CD14-positive monocyte (primary cell): Measurements from ENCODE around the gene RIPK1. TPM values are rescaled to one million over a fixed set of nuclear protein-coding genes. Genes with fewer than 3 reads are reported as not detected.
"Not testable (repeated sequence)": the region's sequence is repeated elsewhere in the genome, so short reads cannot be mapped to it uniquely, and the experiment has no call there.

ENCODE experiments used
- DNase-seq, 3 donors: peaks; one replicate each; pipeline ENCODE4 v3.0.0-alpha.2; 2011 to 2022
- H2AFZ ChIP-seq: 2 replicates; pipeline ENCODE4 v1.6.0; 2012; ENCODE audit warnings: mild to moderate bottlenecking, low read depth, low read length, inconsistent platforms; ENCODE audit not compliant: insufficient read depth, poor library complexity, severe bottlenecking
- H3K27ac ChIP-seq, 2 donors: 1 replicate in 1 of 2; 2 replicates in 1 of 2; pipeline ENCODE4 v1.5.1; 2012 to 2013; ENCODE audit warnings: low read length in 2 of 2, control low read depth in 1 of 2, inconsistent platforms in 1 of 2, low read depth in 1 of 2, mild to moderate bottlenecking in 1 of 2
- H3K27me3 ChIP-seq, 2 donors: one replicate each; pipeline versions ENCODE4 v1.6.0 to v1.6.1; 2011 to 2013; ENCODE audit warnings: low read length in 2 of 2; ENCODE audit not compliant: control insufficient read depth in 2 of 2, insufficient read depth in 2 of 2
- H3K36me3 ChIP-seq, 2 donors: replicated peaks in 1 of 2; 1 replicate in 1 of 2; 2 replicates in 1 of 2; pipeline versions ENCODE4 v1.5.1 to v1.6.1; 2012 to 2013; ENCODE audit warnings: low read length in 2 of 2, control low read depth in 1 of 2, inconsistent platforms in 1 of 2, mild to moderate bottlenecking in 1 of 2; ENCODE audit not compliant: insufficient read depth in 2 of 2, control insufficient read depth in 1 of 2
- H3K4me1 ChIP-seq, 2 donors: 1 replicate in 1 of 2; 2 replicates in 1 of 2; pipeline versions ENCODE4 v1.5.1 to v1.6.1; 2012 to 2013; ENCODE audit warnings: low read length in 2 of 2, control low read depth in 1 of 2, inconsistent platforms in 1 of 2, mild to moderate bottlenecking in 1 of 2, moderate library complexity in 1 of 2; ENCODE audit not compliant: insufficient read depth in 2 of 2, control insufficient read depth in 1 of 2
- H3K4me2 ChIP-seq: replicated peaks from 2 replicates; pipeline ENCODE3; 2012; ENCODE audit warnings: low read length, moderate library complexity, mild to moderate bottlenecking; ENCODE audit not compliant: poor library complexity, severe bottlenecking; ENCODE audit errors: extremely low read depth
- H3K4me3 ChIP-seq, 3 experiments: fragments of 200-600 bp in 1 of 3; sonication (generic) in 1 of 3; replicated peaks in 1 of 3; 1 replicate in 2 of 3; 2 replicates in 1 of 3; pipeline ENCODE4 v1.5.1; 2011 to 2013; ENCODE audit warnings: low read length in 3 of 3, mild to moderate bottlenecking in 3 of 3, control low read depth in 2 of 3, low read depth in 2 of 3, inconsistent platforms in 1 of 3, moderate library complexity in 1 of 3
- H3K79me2 ChIP-seq: 2 replicates; pipeline ENCODE4 v1.6.0; 2012; ENCODE audit warnings: mild to moderate bottlenecking, control low read depth, inconsistent platforms, low read length, moderate library complexity; ENCODE audit not compliant: insufficient read depth
- H3K9ac ChIP-seq: 2 replicates; pipeline ENCODE4 v1.6.0; 2017; ENCODE audit warnings: low read length, mild to moderate bottlenecking; ENCODE audit not compliant: insufficient read depth, poor library complexity, severe bottlenecking
- H3K9me3 ChIP-seq, 2 donors: replicated peaks in 1 of 2; 1 replicate in 1 of 2; 2 replicates in 1 of 2; pipeline versions ENCODE4 v1.5.1 to v1.6.1; 2012 to 2013; ENCODE audit warnings: low read length in 2 of 2, control low read depth in 1 of 2; ENCODE audit not compliant: control insufficient read depth in 1 of 2, insufficient read depth in 1 of 2
- H4K20me1 ChIP-seq: 2 replicates; pipeline ENCODE4 v1.6.0; 2012; ENCODE audit warnings: mild to moderate bottlenecking, low read length, control low read depth, moderate library complexity; ENCODE audit not compliant: insufficient read depth
- H3K27ac Mint-ChIP-seq, 7 donors: one replicate each; pipeline ENCODE4 v1.8.0; 2020; ENCODE audit warnings: mild to moderate bottlenecking in 7 of 7, mixed read lengths in 7 of 7, moderate library complexity in 6 of 7, inconsistent platforms in 2 of 7
- H3K27me3 Mint-ChIP-seq, 3 donors: one replicate each; pipeline ENCODE4 v1.8.0; 2021 to 2022; ENCODE audit warnings: low read depth in 3 of 3, mild to moderate bottlenecking in 3 of 3, mixed read lengths in 3 of 3, moderate library complexity in 3 of 3, inconsistent platforms in 1 of 3
- H3K36me3 Mint-ChIP-seq, 2 donors: one replicate each; pipeline ENCODE4 v1.8.0; 2020; ENCODE audit warnings: mixed read lengths in 2 of 2, inconsistent platforms in 1 of 2, mild to moderate bottlenecking in 1 of 2
- H3K4me1 Mint-ChIP-seq: one replicate; pipeline ENCODE4 v1.8.0; 2020; ENCODE audit warnings: mild to moderate bottlenecking, mixed read lengths
- H3K4me3 Mint-ChIP-seq, 2 donors: one replicate each; pipeline ENCODE4 v1.8.0; 2020; ENCODE audit warnings: mild to moderate bottlenecking in 2 of 2, mixed read lengths in 2 of 2, moderate library complexity in 1 of 2
- H3K9me3 Mint-ChIP-seq, 7 donors: one replicate each; pipeline ENCODE4 v1.8.0; 2020 to 2022; ENCODE audit warnings: mixed read lengths in 7 of 7, mild to moderate bottlenecking in 6 of 7, moderate library complexity in 6 of 7, inconsistent platforms in 2 of 7
- CTCF ChIP-seq: fragments of 200-600 bp; IDR thresholded peaks from one replicate; pipeline ENCODE4 v1.8.0; 2022; ENCODE audit warnings: antibody characterized with exemption, mild to moderate bottlenecking
- WGBS: methylation state at CpG from one replicate; pipeline ENCODE4 v1.1.5; 2013; ENCODE audit warnings: missing lambda C conversion rate; ENCODE audit not compliant: insufficient coverage; 5-methylcytosine and 5-hydroxymethylcytosine counted together
- intact Hi-C, 2 donors: fragments of 100-400 bp; cut with micrococcal nuclease; formaldehyde crosslinking; loops; one replicate each; pipeline versions ENCODE4 v1.15.0 to v1.15.1; 2023
- polyA plus RNA-seq, 3 donors: library from polyadenylated mRNA; depleted of rRNA in 1 of 3; unstranded in 2 of 3; stranded (reverse) in 1 of 3; fragments of 300-500 nt in 2 of 3; fragments of >200 nt in 1 of 3; fragmentation: Illumina TruSeq in 2 of 3; gene quantifications; 1 replicate in 2 of 3; 2 replicates in 1 of 3; pipeline ENCODE4 v1.2.3, GENCODE V29; 2012 to 2021

The RIPK1 gene
- polyA plus RNA-seq, 3 donors = 6.0 to 9.6 (median 9.6) TPM

DNA sequence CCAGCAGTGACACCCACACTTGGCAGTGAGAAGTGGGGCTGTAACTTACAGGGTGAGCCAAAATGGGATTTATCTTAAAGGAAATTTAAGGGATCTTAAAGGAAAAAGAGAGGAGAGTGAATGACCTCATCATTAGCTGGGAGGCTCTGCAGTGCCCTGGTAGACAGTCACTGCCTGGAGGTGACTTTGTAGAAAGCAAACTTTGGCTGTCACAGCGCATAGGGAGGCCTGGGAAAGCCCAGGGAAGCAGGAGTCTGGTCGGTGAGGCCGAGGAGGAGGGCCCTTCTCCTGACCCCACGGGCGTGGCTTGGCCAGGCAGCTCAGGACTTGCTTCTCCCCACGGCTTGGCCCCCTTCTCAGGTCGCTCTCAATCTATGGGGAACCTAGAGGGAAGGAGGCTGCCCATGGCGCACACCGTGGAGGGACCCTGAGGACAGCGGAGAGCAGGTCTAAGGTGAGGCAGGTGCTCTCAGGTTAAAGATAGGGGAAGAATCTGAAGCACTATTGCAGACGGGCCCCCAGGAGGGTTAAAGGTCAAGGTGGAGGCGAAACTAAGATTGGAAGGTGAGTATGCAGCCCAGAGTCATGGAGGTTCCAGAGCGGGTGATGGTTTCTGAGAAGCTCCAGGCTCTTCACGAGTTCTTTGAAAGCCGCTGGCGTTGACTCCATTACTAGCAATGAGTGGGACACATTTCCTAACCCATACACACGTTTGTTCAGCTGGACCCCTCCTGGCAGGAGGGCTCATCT, 15.6 kb upstream of the RIPK1 start:
- Histone ChIP-seq H3K4me2 (peak overlapping the region; percentile 79), H3K4me1 (peaks cover 22 to 29% of the 10 kb centered on the region in 2 donors), H3K36me3 (no peaks in the 10 kb centered on the region), H2AFZ (peak overlapping the region; percentile 79), H3K79me2 (no peaks in the 10 kb centered on the region), H3K27ac (peak overlapping the region in 1 of 2 donors; percentile 74), H4K20me1 (no peaks in the 10 kb centered on the region), H3K9ac (no peak overlapping the region), H3K27me3 (no peaks in the 10 kb centered on the region), H3K9me3 (no peaks in the 10 kb centered on the region), H3K4me3 (peak overlapping the region in 2 of 3 experiments; percentile 70 to 78)
- WGBS = 84% methylated on average over 13 of the region's 17 CpGs
- H3K27ac Mint-ChIP-seq = peak overlapping the region; percentile 11 to 92 (median 73)
- peaks cover 0 to 3% (median 0%) of the 10 kb centered on the region in 7 donors for H3K9me3 Mint-ChIP-seq
- DNase-seq = no peak
- H3K36me3 Mint-ChIP-seq = no peaks in the 10 kb centered on the region
- peak overlapping the region; percentile 84 to 87 for H3K4me3 Mint-ChIP-seq
- H3K27me3 Mint-ChIP-seq = peaks cover 3 to 5% (median 5%) of the 10 kb centered on the region in 3 donors
- no peak for TF ChIP-seq CTCF
- intact Hi-C loops = loop anchor here (2.0 to 10.0 kb wide), 4 partner anchors 40 to 288 kb away; partner anchors contain the start of genes NQO2 (in 1 of the 2), SERPINB1 (in 1 of the 2) and WRNIP1 (in 1 of the 2)
- H3K4me1 Mint-ChIP-seq = peaks cover 23% of the 10 kb centered on the region

DNA sequence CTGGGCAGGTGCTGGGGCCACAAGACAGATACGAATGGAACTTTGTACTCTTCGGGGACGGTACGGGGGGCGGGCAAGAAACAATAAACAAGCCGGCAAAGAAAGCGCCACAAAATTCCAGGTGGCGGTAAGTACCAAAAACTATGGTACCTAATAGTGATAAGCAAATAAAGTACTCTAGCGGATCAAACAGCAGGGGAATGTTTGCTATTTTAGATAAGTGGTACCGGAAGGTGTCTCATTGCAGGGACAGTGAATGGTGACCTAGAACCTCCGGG, 15.1 kb upstream of the RIPK1 start:
- Histone ChIP-seq H3K9me3 (no peaks in the 10 kb centered on the region), H2AFZ (peak overlapping the region; percentile 79), H3K27ac (peak overlapping the region; percentile 29 to 74), H3K4me3 (peak overlapping the region; percentile 51 to 78 (median 70)), H3K36me3 (no peaks in the 10 kb centered on the region), H4K20me1 (no peaks in the 10 kb centered on the region), H3K4me1 (peaks cover 22 to 29% of the 10 kb centered on the region in 2 donors), H3K4me2 (peak overlapping the region; percentile 79), H3K79me2 (no peaks in the 10 kb centered on the region), H3K9ac (peak overlapping the region; percentile 57), H3K27me3 (no peaks in the 10 kb centered on the region)
- 74% methylated on average over 9 of the region's 11 CpGs for WGBS
- H3K9me3 Mint-ChIP-seq = peaks cover 0 to 2% (median 0%) of the 10 kb centered on the region in 7 donors
- no peaks in the 10 kb centered on the region for H3K36me3 Mint-ChIP-seq
- peak overlapping the region; percentile 11 to 92 (median 74) for H3K27ac Mint-ChIP-seq
- TF ChIP-seq CTCF = no peak
- DNase-seq = no peak
- H3K4me1 Mint-ChIP-seq = peaks cover 23% of the 10 kb centered on the region
- intact Hi-C loops = loop anchor here (2.0 to 10.0 kb wide), 4 partner anchors 41 to 288 kb away; partner anchors contain the start of genes NQO2 (in 1 of the 2), SERPINB1 (in 1 of the 2) and WRNIP1 (in 1 of the 2)
- H3K4me3 Mint-ChIP-seq = peak overlapping the region; percentile 84 to 87
- H3K27me3 Mint-ChIP-seq = peaks cover 3 to 5% (median 5%) of the 10 kb centered on the region in 3 donors

DNA sequence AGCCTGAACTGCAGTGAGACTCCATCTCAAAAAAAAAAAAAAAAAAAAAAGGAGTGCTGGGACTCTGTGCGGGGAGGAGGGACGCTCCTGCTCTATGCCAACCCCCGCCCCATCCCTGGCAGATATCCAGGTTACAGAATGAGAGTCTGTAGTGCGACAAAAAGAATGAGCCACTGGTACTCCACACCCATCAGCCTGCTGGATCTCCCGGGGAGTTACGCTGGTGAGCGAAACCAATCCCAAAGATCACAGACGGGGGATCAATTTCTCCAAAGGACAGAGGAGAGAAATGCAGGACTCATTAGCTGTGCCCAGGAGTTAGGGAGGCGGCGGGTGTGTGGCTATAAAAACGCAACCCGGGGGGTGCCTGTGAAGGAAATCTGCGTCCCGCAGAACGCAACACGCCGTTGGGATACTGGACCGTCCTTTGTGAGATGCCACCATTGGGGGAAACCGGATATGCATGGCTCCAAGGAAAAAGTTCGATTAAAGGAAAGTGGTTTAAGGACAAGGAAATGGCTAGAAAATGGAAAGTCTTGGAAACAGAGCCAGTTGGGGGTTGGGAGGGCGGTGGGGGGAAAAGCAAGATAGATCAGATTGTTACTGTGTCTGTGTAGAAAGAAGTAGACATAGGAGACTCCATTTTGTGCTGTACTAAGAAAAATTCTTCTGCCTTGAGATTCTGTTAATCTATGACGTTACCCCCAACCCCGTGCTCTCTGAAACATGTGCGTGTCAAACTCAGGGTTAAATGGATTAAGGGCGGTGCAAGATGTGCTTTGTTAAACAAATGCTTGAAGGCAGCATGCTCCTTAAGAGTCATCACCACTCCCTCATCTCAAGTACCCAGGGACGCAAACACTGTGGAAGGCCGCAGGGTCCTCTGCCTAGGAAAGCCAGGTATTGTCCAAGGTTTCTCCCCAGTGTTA, 13.8 kb upstream of the RIPK1 start:
- peak overlapping the region in 6 of 7 donors; percentile 46 to 92 (median 88) for H3K27ac Mint-ChIP-seq
- peaks cover 31% of the 10 kb centered on the region for H3K4me1 Mint-ChIP-seq
- H3K27me3 Mint-ChIP-seq, H3K36me3 Mint-ChIP-seq, H4K20me1 ChIP-seq, H3K36me3 ChIP-seq, H3K27me3 ChIP-seq, DNase-seq, H3K9me3 ChIP-seq, H3K9me3 Mint-ChIP-seq, H3K79me2 ChIP-seq: not testable (repeated sequence)
- H3K27ac ChIP-seq = peak overlapping the region in 1 of 2 donors; percentile 74
- 65% methylated on average over 19 of the region's 27 CpGs for WGBS
- peak overlapping the region; percentile 79 for H3K4me2 ChIP-seq
- peak overlapping the region; percentile 79 for H2AFZ ChIP-seq
- peaks cover 29 to 37% of the 10 kb centered on the region in 2 donors for H3K4me1 ChIP-seq
- intact Hi-C loops = loop anchor here (2.0 to 10.0 kb wide), 4 partner anchors 42 to 290 kb away; partner anchors contain the start of genes NQO2 (in 1 of the 2), SERPINB1 (in 1 of the 2) and WRNIP1 (in 1 of the 2)
- H3K9ac ChIP-seq = peak overlapping the region; percentile 57
- H3K4me3 Mint-ChIP-seq = peak overlapping the region; percentile 84 to 87
- H3K4me3 ChIP-seq = peak overlapping the region; percentile 13 to 78 (median 70)
